K562 (cell line): Measurements from ENCODE around the gene TOR1AIP1. TPM values are rescaled to one million over a fixed set of nuclear protein-coding genes. Genes with fewer than 3 reads are reported as not detected.

ENCODE experiments used
- CBFA2T3 ChIP-seq: fragments of 450-650 bp; IDR thresholded peaks from 2 replicates; pipeline ENCODE4 v1.6.1; 2017
- CCNT2 ChIP-seq: IDR thresholded peaks from 2 replicates; pipeline ENCODE4 v1.6.1; 2011; ENCODE audit warnings: borderline replicate concordance, low read depth, mild to moderate bottlenecking, moderate library complexity, mixed read lengths, low read length; ENCODE audit not compliant: insufficient read length; ENCODE audit errors: extremely low read depth
- MAFK ChIP-seq: IDR thresholded peaks from 2 replicates; pipeline ENCODE4 v1.6.1; 2011; ENCODE audit warnings: low read length, improper control_type of control experiment
- NCOA6 ChIP-seq: fragments of 450-650 bp; IDR thresholded peaks from 2 replicates; pipeline ENCODE4 v1.6.1; 2017; ENCODE audit warnings: mild to moderate bottlenecking
- NFYB ChIP-seq: IDR thresholded peaks from 2 replicates; pipeline ENCODE4 v1.6.1; 2011; ENCODE audit warnings: mild to moderate bottlenecking, moderate library complexity; ENCODE audit not compliant: insufficient read length; ENCODE audit errors: extremely low read depth
- SMAD3 ChIP-seq: fragments of 450-650 bp; formaldehyde crosslinking; conservative IDR thresholded peaks from 2 replicates; pipeline ENCODE4 v1.4.0; 2020; ENCODE audit warnings: mild to moderate bottlenecking
- YY1 ChIP-seq, 3 experiments: IDR thresholded peaks; 2 replicates each; pipeline ENCODE4 v1.6.1; 2011; ENCODE audit warnings: low read length in 2 of 3, mild to moderate bottlenecking in 2 of 3, moderate library complexity in 2 of 3, borderline replicate concordance in 1 of 3, control low read depth in 1 of 3, low read depth in 1 of 3; ENCODE audit not compliant: insufficient read depth in 3 of 3, insufficient replicate concordance in 2 of 3, control insufficient read depth in 1 of 3, insufficient read length in 1 of 3; ENCODE audit errors: extremely low read depth in 1 of 3
- ZBTB17 ChIP-seq: fragments of 450-650 bp; formaldehyde crosslinking; IDR thresholded peaks from 2 replicates; pipeline ENCODE4 v1.4.0; 2020; ENCODE audit warnings: mild to moderate bottlenecking
- ZC3H11A ChIP-seq: IDR thresholded peaks from 2 replicates; pipeline ENCODE4 v1.6.1; 2012; ENCODE audit warnings: low read depth, low read length, improper control_type of control experiment
- ZNF41 ChIP-seq: fragments of 250-450 bp; sonication (Bioruptor Pico); conservative IDR thresholded peaks from 2 replicates; pipeline ENCODE4 v1.4.0; 2020; ENCODE audit warnings: mild to moderate bottlenecking
- ZNF586 ChIP-seq: fragments of 450-650 bp; formaldehyde crosslinking; conservative IDR thresholded peaks from 2 replicates; pipeline ENCODE4 v1.4.0; 2020; ENCODE audit warnings: mild to moderate bottlenecking, moderate library complexity
- ZNF766 ChIP-seq: fragments of 200-800 bp; sonication (Bioruptor generic); conservative IDR thresholded peaks from 2 replicates; pipeline ENCODE4 v1.6.1; 2016; ENCODE audit warnings: missing genetic modification characterization, missing compliant biosample characterization
- ZNF77 ChIP-seq: fragments of 250-450 bp; sonication (Bioruptor Pico); IDR thresholded peaks from 2 replicates; pipeline ENCODE4 v1.5.0; 2020
- ZNF785 ChIP-seq: fragments of 250-450 bp; sonication (Bioruptor Pico); IDR thresholded peaks from 2 replicates; pipeline ENCODE4 v1.4.0; 2020; ENCODE audit warnings: mild to moderate bottlenecking
- polyA plus RNA-seq, 8 experiments: library from polyadenylated mRNA; depleted of rRNA in 4 of 8; stranded (reverse) in 5 of 8; unstranded in 3 of 8; fragments of >200 nt; fragmentation: Nextera tagmentation in 2 of 8; fragmentation: Illumina TruSeq in 1 of 8; extraction: Ambion mirVana in 2 of 8; extraction: Trizol in 1 of 8; gene quantifications; 2 replicates each; pipeline versions ENCODE4 v1.2.1 to v1.2.3, GENCODE V29; 2011 to 2014; ENCODE audit warnings: inconsistent platforms in 1 of 8, missing spikeins in 1 of 8
- total RNA-seq, 7 experiments: library from RNA; depleted of rRNA in 6 of 7; stranded (reverse); fragments of >200 nt in 6 of 7; fragmentation: Illumina TruSeq in 2 of 7; extraction: Trizol in 2 of 7; gene quantifications; 2 replicates each; pipeline versions ENCODE4 v1.2.1 to v1.2.3, GENCODE V29; 2011 to 2021; ENCODE audit warnings: low replicate concordance in 1 of 7
- TF ChIP-seq, protein P1 (sequence below): fragments of 450-650 bp; formaldehyde crosslinking; IDR thresholded peaks from 2 replicates; pipeline ENCODE4 v1.4.0; 2022; ENCODE audit warnings: mild to moderate bottlenecking, moderate library complexity
- TF ChIP-seq, protein P2 (sequence below): conservative IDR thresholded peaks from 2 replicates; pipeline ENCODE4 v1.6.1; 2011; ENCODE audit warnings: low read depth, mild to moderate bottlenecking, low read length; ENCODE audit not compliant: control insufficient read depth
- TF ChIP-seq, protein P3 (sequence below): sonication (generic); formaldehyde crosslinking; IDR thresholded peaks from 2 replicates; pipeline ENCODE4 v1.8.0; 2022; ENCODE audit warnings: mild to moderate bottlenecking, missing genetic modification reagents, borderline replicate concordance
- TF ChIP-seq, protein P4 (sequence below): sonication (generic); formaldehyde crosslinking; IDR thresholded peaks from 2 replicates; pipeline ENCODE4 v1.8.0; 2022; ENCODE audit warnings: mild to moderate bottlenecking, low read depth, missing genetic modification reagents
- TF ChIP-seq, protein P5 (sequence below): fragments of 450-650 bp; formaldehyde crosslinking; IDR thresholded peaks from 2 replicates; pipeline ENCODE4 v1.4.0; 2020; ENCODE audit warnings: mild to moderate bottlenecking, moderate library complexity

Gene TOR1AIP1
- total and polyA plus RNA-seq, 9 of the 15 experiments (the other 6 are each of a cell fraction or from before 2014, with no cell fraction given), result 18.1 to 46.9 (median 35.5) TPM

DNA sequence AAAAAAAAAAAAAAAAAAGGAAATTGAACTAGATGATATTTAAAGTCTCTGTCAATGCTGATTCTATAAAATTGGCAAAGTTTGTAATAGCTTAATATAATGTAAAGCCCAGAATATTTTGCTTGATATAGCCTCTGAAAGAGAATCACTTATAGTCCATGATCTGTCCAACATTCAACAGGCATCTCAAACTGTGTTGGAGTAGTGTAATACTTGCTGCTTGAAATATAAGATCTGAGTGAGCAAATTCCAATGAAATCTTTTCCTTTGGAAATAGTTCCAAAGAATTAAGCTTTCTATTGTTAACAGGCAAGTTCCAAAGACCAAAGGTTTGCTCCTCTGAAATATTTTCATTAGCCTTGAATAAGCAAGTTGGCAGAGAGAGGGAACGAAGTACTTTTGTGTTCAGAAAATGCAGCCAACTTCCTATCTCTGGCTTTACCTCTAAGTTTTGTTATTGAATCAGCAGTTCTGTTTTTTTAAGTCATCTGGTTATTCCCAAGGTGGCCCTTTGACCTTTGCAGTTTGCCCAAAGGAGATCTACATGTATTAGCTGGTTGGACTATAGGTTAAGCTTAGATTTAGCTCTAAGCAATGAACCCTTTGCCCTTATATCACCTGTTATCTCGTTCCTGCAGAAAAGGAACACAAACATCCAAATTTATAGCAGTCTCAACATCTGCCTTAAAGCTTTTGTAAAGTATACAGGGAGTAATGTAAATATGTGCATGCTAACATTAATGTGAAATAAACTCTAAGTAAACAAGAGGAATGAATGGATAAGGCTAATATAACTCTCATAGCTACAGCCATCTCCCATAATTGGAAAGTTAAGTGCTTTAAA is 48.1 kb downstream of the TOR1AIP1 start (continued):
- TF ChIP-seq ZNF41 (CRISPR knock-in tag) (no peak), ZC3H11A (no peak), SMAD3 (no peak), ZNF785 (CRISPR knock-in tag) (no peak), NCOA6 (no peak), CBFA2T3 (peak; percentile 59), NFYB (no peak), ZBTB17 (CRISPR knock-in tag) (no peak), ZNF586 (CRISPR knock-in tag) (no peak), ZNF77 (CRISPR knock-in tag) (no peak), CCNT2 (peak; percentile 1), ZNF766 (no peak), MAFK (no peak), YY1 (IDR thresholded peaks at IDR 0.05; ENCODE audit: borderline replicate concordance in 1 of 3, control insufficient read depth in 1 of 3, extremely low read depth in 1 of 3, insufficient read depth in 3 of 3, insufficient read length in 1 of 3, insufficient replicate concordance in 2 of 3, low read depth in 1 of 3, low read length in 2 of 3) (no peak)
- TF ChIP-seq, protein P1, sequence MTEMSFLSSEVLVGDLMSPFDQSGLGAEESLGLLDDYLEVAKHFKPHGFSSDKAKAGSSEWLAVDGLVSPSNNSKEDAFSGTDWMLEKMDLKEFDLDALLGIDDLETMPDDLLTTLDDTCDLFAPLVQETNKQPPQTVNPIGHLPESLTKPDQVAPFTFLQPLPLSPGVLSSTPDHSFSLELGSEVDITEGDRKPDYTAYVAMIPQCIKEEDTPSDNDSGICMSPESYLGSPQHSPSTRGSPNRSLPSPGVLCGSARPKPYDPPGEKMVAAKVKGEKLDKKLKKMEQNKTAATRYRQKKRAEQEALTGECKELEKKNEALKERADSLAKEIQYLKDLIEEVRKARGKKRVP (CRISPR knock-in tag), result no peak
- TF ChIP-seq, protein P2, sequence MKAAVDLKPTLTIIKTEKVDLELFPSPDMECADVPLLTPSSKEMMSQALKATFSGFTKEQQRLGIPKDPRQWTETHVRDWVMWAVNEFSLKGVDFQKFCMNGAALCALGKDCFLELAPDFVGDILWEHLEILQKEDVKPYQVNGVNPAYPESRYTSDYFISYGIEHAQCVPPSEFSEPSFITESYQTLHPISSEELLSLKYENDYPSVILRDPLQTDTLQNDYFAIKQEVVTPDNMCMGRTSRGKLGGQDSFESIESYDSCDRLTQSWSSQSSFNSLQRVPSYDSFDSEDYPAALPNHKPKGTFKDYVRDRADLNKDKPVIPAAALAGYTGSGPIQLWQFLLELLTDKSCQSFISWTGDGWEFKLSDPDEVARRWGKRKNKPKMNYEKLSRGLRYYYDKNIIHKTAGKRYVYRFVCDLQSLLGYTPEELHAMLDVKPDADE, result no peak
- TF ChIP-seq, protein P3, sequence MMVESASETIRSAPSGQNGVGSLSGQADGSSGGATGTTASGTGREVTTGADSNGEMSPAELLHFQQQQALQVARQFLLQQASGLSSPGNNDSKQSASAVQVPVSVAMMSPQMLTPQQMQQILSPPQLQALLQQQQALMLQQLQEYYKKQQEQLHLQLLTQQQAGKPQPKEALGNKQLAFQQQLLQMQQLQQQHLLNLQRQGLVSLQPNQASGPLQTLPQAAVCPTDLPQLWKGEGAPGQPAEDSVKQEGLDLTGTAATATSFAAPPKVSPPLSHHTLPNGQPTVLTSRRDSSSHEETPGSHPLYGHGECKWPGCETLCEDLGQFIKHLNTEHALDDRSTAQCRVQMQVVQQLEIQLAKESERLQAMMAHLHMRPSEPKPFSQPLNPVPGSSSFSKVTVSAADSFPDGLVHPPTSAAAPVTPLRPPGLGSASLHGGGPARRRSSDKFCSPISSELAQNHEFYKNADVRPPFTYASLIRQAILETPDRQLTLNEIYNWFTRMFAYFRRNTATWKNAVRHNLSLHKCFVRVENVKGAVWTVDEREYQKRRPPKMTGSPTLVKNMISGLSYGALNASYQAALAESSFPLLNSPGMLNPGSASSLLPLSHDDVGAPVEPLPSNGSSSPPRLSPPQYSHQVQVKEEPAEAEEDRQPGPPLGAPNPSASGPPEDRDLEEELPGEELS (CRISPR knock-in tag), result no peak
- TF ChIP-seq, protein P4, sequence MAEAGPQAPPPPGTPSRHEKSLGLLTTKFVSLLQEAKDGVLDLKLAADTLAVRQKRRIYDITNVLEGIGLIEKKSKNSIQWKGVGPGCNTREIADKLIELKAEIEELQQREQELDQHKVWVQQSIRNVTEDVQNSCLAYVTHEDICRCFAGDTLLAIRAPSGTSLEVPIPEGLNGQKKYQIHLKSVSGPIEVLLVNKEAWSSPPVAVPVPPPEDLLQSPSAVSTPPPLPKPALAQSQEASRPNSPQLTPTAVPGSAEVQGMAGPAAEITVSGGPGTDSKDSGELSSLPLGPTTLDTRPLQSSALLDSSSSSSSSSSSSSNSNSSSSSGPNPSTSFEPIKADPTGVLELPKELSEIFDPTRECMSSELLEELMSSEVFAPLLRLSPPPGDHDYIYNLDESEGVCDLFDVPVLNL (CRISPR knock-in tag), result no peak
- TF ChIP-seq, protein P5, sequence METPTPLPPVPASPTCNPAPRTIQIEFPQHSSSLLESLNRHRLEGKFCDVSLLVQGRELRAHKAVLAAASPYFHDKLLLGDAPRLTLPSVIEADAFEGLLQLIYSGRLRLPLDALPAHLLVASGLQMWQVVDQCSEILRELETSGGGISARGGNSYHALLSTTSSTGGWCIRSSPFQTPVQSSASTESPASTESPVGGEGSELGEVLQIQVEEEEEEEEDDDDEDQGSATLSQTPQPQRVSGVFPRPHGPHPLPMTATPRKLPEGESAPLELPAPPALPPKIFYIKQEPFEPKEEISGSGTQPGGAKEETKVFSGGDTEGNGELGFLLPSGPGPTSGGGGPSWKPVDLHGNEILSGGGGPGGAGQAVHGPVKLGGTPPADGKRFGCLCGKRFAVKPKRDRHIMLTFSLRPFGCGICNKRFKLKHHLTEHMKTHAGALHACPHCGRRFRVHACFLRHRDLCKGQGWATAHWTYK (CRISPR knock-in tag), result no peak
